ENCODE data around the gene RNF225.
"Not testable (repeated sequence)": the region's sequence is repeated elsewhere in the genome, so short reads cannot be mapped to it uniquely, and the experiment has no call there.

Gene RNF225

GRCh38 chr19:58409010-58409790, 13.7 kb downstream of the RNF225 start:
- Histone ChIP-seq H3K27ac (ENCODE audit: low read depth, low read length) (peak overlapping the region; percentile 61), H3K9ac (ENCODE audit: low read depth in 1 of 2, low read length in 2 of 2) (peak overlapping the region; percentile 74 to 89), H3K4me1 (ENCODE audit: control insufficient read depth in 1 of 2, insufficient read depth in 2 of 2, low read length in 2 of 2) (peaks cover 16 to 29% of the 10 kb centered on the region in 2 donors), H3K36me3 (ENCODE audit: control insufficient read depth in 1 of 2, insufficient read depth in 2 of 2, low read length in 2 of 2) (no peaks in the 10 kb centered on the region), H3K9me3 (ENCODE audit: control insufficient read depth in 1 of 2, low read length in 2 of 2) (no peaks in the 10 kb centered on the region), H3K4me3 (ENCODE audit: low read depth in 1 of 2, low read length in 2 of 2) (peak overlapping the region; percentile 75 to 98), H3K27me3 (ENCODE audit: control insufficient read depth in 1 of 2, insufficient read depth in 2 of 2, low read length in 2 of 2) (no peaks in the 10 kb centered on the region)

GRCh38 chr19:58416604-58417003, 21.1 kb downstream of the RNF225 start:
- H3K4me3 ChIP-seq (ENCODE audit: low read depth in 1 of 2, low read length in 2 of 2), result no peak overlapping the region
- H3K36me3 ChIP-seq (ENCODE audit: control insufficient read depth in 1 of 2, insufficient read depth in 2 of 2, low read length in 2 of 2), result peaks cover 23 to 48% of the 10 kb centered on the region in 2 donors
- no peak overlapping the region for H3K9ac ChIP-seq (ENCODE audit: low read depth in 1 of 2, low read length in 2 of 2)
- H3K27me3 ChIP-seq (ENCODE audit: control insufficient read depth in 1 of 2, insufficient read depth in 2 of 2, low read length in 2 of 2), result no peaks in the 10 kb centered on the region
- H3K9me3 ChIP-seq (ENCODE audit: control insufficient read depth in 1 of 2, low read length in 2 of 2), result peaks cover 0 to 3% of the 10 kb centered on the region in 2 donors
- no peaks in the 10 kb centered on the region for H3K4me1 ChIP-seq (ENCODE audit: control insufficient read depth in 1 of 2, insufficient read depth in 2 of 2, low read length in 2 of 2)
- H3K27ac ChIP-seq (ENCODE audit: low read depth, low read length), result no peak overlapping the region

DNA sequence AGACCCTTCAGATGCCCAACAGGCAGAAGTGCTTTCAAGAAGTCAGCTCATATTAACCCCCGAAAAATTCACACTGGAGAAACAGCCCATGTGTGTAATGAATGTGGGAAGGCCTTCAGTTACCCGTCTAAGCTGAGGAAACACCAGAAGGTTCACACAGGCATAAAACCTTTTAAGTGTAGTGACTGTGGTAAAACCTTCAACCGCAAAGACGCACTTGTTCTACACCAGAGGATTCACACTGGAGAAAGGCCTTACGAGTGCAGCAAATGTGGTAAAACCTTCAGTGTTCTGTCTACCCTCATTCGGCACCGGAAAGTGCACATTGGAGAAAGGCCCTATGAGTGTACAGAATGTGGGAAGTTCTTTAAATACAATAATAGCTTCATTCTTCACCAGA, 21.6 kb downstream of the RNF225 start:
- Histone ChIP-seq H3K9me3 (ENCODE audit: control insufficient read depth in 1 of 2, low read length in 2 of 2) (peaks cover 0 to 3% of the 10 kb centered on the region in 2 donors), H3K4me3 (ENCODE audit: low read depth in 1 of 2, low read length in 2 of 2) (no peak overlapping the region), H3K27me3 (ENCODE audit: control insufficient read depth in 1 of 2, insufficient read depth in 2 of 2, low read length in 2 of 2) (no peaks in the 10 kb centered on the region), H3K27ac (ENCODE audit: low read depth, low read length) (no peak overlapping the region), H3K4me1 (ENCODE audit: control insufficient read depth in 1 of 2, insufficient read depth in 2 of 2, low read length in 2 of 2) (no peaks in the 10 kb centered on the region), H3K36me3 (ENCODE audit: control insufficient read depth in 1 of 2, insufficient read depth in 2 of 2, low read length in 2 of 2) (peaks cover 23 to 48% of the 10 kb centered on the region in 2 donors), H3K9ac (ENCODE audit: low read depth in 1 of 2, low read length in 2 of 2) (no peak overlapping the region)

GRCh38 chr19:58428617-58429016, 33.2 kb downstream of the RNF225 start:
- Histone ChIP-seq H3K36me3 (ENCODE audit: control insufficient read depth in 1 of 2, insufficient read depth in 2 of 2, low read length in 2 of 2) (peaks cover 14 to 20% of the 10 kb centered on the region in 2 donors), H3K9me3 (ENCODE audit: control insufficient read depth in 1 of 2, low read length in 2 of 2) (peaks cover 55 to 63% of the 10 kb centered on the region in 2 donors), H3K4me3 (ENCODE audit: low read depth in 1 of 2, low read length in 2 of 2) (no peak overlapping the region), H3K27ac (ENCODE audit: low read depth, low read length) (no peak overlapping the region), H3K9ac (ENCODE audit: low read depth in 1 of 2, low read length in 2 of 2) (no peak overlapping the region), H3K4me1 (ENCODE audit: control insufficient read depth in 1 of 2, insufficient read depth in 2 of 2, low read length in 2 of 2) (no peaks in the 10 kb centered on the region), H3K27me3 (ENCODE audit: control insufficient read depth in 1 of 2, insufficient read depth in 2 of 2, low read length in 2 of 2) (no peaks in the 10 kb centered on the region)

DNA sequence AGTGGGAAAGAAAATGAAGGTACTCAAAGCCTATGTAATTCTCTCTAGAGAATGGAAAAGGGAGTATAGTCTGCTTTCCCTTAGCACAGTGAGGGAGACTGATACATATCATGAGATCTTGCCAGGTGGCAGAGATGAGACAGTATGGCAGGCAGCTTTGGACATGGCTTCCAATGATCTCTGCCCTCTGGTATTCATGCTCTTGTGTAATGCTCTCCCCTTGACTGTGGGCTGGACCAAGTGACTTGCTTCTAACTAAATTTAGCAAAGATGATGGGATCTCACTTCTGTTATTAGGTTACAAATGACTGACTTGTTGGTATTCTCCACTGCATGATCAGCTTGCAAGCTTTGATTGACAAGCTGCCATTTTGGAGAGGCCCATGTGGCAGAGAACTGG, 34.3 kb downstream of the RNF225 start:
- H3K4me3 ChIP-seq (ENCODE audit: low read depth in 1 of 2, low read length in 2 of 2), result no peak overlapping the region
- H3K36me3 ChIP-seq (ENCODE audit: control insufficient read depth in 1 of 2, insufficient read depth in 2 of 2, low read length in 2 of 2), result peaks cover 25 to 30% of the 10 kb centered on the region in 2 donors
- H3K9ac ChIP-seq (ENCODE audit: low read depth in 1 of 2, low read length in 2 of 2), result no peak overlapping the region
- no peak overlapping the region for H3K27ac ChIP-seq (ENCODE audit: low read depth, low read length)
- H3K4me1 ChIP-seq (ENCODE audit: control insufficient read depth in 1 of 2, insufficient read depth in 2 of 2, low read length in 2 of 2), result no peaks in the 10 kb centered on the region
- peaks cover 66 to 74% of the 10 kb centered on the region in 2 donors for H3K9me3 ChIP-seq (ENCODE audit: control insufficient read depth in 1 of 2, low read length in 2 of 2)
- no peaks in the 10 kb centered on the region for H3K27me3 ChIP-seq (ENCODE audit: control insufficient read depth in 1 of 2, insufficient read depth in 2 of 2, low read length in 2 of 2)

DNA sequence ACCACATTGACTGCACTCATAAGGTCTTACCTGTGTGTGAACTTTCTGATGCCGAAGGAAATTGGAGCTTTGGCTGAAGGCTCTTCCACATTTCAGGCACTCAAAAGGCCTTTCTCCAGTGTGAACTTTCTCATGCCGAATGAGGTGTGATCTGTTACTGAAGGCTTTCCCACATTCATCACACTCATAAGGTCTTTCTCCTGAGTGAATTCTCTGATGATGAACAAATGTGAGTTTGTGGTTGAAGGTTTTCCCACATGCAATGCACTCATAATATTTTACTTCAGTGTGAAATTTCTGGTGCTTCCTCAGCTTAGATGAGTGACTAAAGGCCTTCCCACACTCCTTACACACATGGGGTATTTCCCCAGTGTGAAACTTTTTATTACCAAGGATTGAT, 38.8 kb downstream of the RNF225 start:
- H3K4me3 ChIP-seq (ENCODE audit: low read depth in 1 of 2, low read length in 2 of 2), result peak overlapping the region; percentile 23 to 50
- peaks cover 2 to 3% of the 10 kb centered on the region in 2 donors for H3K4me1 ChIP-seq (ENCODE audit: control insufficient read depth in 1 of 2, insufficient read depth in 2 of 2, low read length in 2 of 2)
- H3K27ac ChIP-seq (ENCODE audit: low read depth, low read length), result no peak overlapping the region
- no peaks in the 10 kb centered on the region for H3K27me3 ChIP-seq (ENCODE audit: control insufficient read depth in 1 of 2, insufficient read depth in 2 of 2, low read length in 2 of 2)
- no peak overlapping the region for H3K9ac ChIP-seq (ENCODE audit: low read depth in 1 of 2, low read length in 2 of 2)
- H3K36me3 ChIP-seq (ENCODE audit: control insufficient read depth in 1 of 2, insufficient read depth in 2 of 2, low read length in 2 of 2), result peaks cover 50 to 57% of the 10 kb centered on the region in 2 donors
- H3K9me3 ChIP-seq (ENCODE audit: control insufficient read depth in 1 of 2, low read length in 2 of 2), result peaks cover 81 to 92% of the 10 kb centered on the region in 2 donors

- peak within 1 kb of the TSS; percentile 56 to 70 for H3K9ac ChIP-seq (ENCODE audit: low read depth in 1 of 2, low read length in 2 of 2)
Measured at GRCh38 chr19:58439576-58440554, 44.4 kb downstream of the RNF225 start, which contains the start of gene ZNF132. ZNF132 (minus strand) TSS chr19:58440153; CDS start chr19:58439821, 332 bp downstream.

DNA sequence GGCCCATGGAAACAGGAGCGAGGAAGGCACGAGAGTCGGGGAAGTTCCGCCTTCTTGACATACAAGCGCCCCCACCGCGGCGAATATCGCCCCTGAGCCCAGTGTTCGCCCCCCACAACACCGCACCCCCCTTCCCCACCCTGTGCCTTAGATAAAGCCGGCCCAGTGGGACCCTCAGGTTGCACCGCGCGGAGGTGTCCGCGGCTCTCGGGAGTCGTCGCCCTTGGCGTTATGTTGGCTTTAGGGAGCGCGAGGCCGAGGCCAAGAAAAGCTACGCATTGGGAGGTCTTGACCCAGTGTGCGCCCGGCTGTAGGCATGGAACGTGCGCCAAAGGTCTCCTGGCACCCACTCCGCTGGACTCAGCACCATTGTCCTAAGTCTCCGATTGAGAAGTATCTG, 45.1 kb downstream of the RNF225 start:
- Histone ChIP-seq H3K9me3 (ENCODE audit: control insufficient read depth in 1 of 2, low read length in 2 of 2) (peaks cover 26 to 37% of the 10 kb centered on the region in 2 donors), H3K27me3 (ENCODE audit: control insufficient read depth in 1 of 2, insufficient read depth in 2 of 2, low read length in 2 of 2) (no peaks in the 10 kb centered on the region), H3K36me3 (ENCODE audit: control insufficient read depth in 1 of 2, insufficient read depth in 2 of 2, low read length in 2 of 2) (peaks cover 13 to 24% of the 10 kb centered on the region in 2 donors), H3K9ac (ENCODE audit: low read depth in 1 of 2, low read length in 2 of 2) (no peak overlapping the region), H3K4me1 (ENCODE audit: control insufficient read depth in 1 of 2, insufficient read depth in 2 of 2, low read length in 2 of 2) (peaks cover 15 to 16% of the 10 kb centered on the region in 2 donors), H3K4me3 (ENCODE audit: low read depth in 1 of 2, low read length in 2 of 2) (peak overlapping the region; percentile 82 to 87), H3K27ac (ENCODE audit: low read depth, low read length) (peak overlapping the region; percentile 55)

More at GRCh38 chr19:58439576-58440554, 44.4 kb downstream of the RNF225 start, which contains the start of gene ZNF132:
- Histone ChIP-seq H3K4me1 (ENCODE audit: control insufficient read depth in 1 of 2, insufficient read depth in 2 of 2, low read length in 2 of 2) (peaks cover 15 to 16% of the 10 kb centered on the region in 2 donors), H3K36me3 (ENCODE audit: control insufficient read depth in 1 of 2, insufficient read depth in 2 of 2, low read length in 2 of 2) (peaks cover 19 to 31% of the 10 kb centered on the region in 2 donors), H3K9me3 (ENCODE audit: control insufficient read depth in 1 of 2, low read length in 2 of 2) (peaks cover 33 to 44% of the 10 kb centered on the region in 2 donors), H3K27me3 (ENCODE audit: control insufficient read depth in 1 of 2, insufficient read depth in 2 of 2, low read length in 2 of 2) (no peaks in the 10 kb centered on the region), H3K27ac (ENCODE audit: low read depth, low read length) (peak within 1 kb of the TSS; percentile 55), H3K4me3 (ENCODE audit: low read depth in 1 of 2, low read length in 2 of 2) (peak within 1 kb of the TSS; percentile 82 to 87)

DNA sequence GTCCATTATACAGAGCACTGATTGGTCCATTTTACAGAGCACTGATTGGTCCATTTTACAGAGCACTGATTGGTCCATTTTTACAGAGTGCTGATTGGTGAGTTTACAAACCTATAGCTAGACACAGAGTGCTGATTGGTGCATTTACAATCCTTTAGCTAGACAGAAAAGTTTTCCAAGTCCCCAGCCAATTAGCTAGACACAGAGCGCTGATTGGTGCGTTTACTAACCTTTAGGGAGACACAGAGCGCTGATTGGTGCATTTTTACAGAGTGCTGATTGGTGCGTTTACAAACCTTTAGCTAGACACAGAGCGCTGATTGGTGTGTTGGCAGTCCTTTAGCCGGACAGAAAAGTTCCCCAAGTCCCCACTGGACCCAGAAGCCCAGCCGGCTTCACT, 47.5 kb downstream of the RNF225 start:
- H3K27ac ChIP-seq (ENCODE audit: low read depth, low read length); H3K4me3 ChIP-seq (ENCODE audit: low read depth in 1 of 2, low read length in 2 of 2); H3K36me3 ChIP-seq (ENCODE audit: control insufficient read depth in 1 of 2, insufficient read depth in 2 of 2, low read length in 2 of 2); H3K9ac ChIP-seq (ENCODE audit: low read depth in 1 of 2, low read length in 2 of 2); H3K27me3 ChIP-seq (ENCODE audit: control insufficient read depth in 1 of 2, insufficient read depth in 2 of 2, low read length in 2 of 2): not testable (repeated sequence)
- peaks cover 11 to 15% of the 10 kb centered on the region in 2 donors for H3K9me3 ChIP-seq (ENCODE audit: control insufficient read depth in 1 of 2, low read length in 2 of 2)
- H3K4me1 ChIP-seq (ENCODE audit: control insufficient read depth in 1 of 2, insufficient read depth in 2 of 2, low read length in 2 of 2), result peaks cover 15 to 16% of the 10 kb centered on the region in 2 donors

Measured in duodenal mucosa (tissue), 2 donors.